HG02798 (cell line): ENCODE data around the gene AQP12B.
"Not testable (repeated sequence)": the region's sequence is repeated elsewhere in the genome, so short reads cannot be mapped to it uniquely, and the experiment has no call there.

Experiments
- ATAC-seq: cut with Tn5 transposase; IDR thresholded peaks from one replicate; pipeline ENCODE4 v1.9.1; 2021; ENCODE audit warnings: mild to moderate bottlenecking; ENCODE audit not compliant: unreplicated experiment, poor library complexity

The AQP12B gene

DNA sequence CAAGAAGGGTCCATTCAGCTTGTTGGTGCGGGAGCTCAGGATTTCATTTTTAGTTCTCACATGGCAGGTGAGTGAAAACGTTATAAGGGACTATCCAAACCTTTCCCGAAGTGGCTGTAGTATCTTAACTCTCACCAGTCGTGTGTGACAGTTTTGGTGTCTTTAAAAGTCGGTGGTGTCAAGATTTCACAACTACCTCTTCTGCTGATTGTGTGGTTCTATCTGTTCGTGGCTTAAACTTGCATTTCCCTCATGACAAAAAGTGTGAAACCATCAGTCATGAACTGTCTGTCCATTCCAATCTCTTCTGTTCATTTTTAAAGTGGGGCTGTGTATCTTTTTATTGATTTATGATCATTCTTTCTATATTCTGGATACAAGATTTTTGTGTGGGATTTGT lies 3.8 kb upstream of the AQP12B start:
- ATAC-seq: no peak

DNA sequence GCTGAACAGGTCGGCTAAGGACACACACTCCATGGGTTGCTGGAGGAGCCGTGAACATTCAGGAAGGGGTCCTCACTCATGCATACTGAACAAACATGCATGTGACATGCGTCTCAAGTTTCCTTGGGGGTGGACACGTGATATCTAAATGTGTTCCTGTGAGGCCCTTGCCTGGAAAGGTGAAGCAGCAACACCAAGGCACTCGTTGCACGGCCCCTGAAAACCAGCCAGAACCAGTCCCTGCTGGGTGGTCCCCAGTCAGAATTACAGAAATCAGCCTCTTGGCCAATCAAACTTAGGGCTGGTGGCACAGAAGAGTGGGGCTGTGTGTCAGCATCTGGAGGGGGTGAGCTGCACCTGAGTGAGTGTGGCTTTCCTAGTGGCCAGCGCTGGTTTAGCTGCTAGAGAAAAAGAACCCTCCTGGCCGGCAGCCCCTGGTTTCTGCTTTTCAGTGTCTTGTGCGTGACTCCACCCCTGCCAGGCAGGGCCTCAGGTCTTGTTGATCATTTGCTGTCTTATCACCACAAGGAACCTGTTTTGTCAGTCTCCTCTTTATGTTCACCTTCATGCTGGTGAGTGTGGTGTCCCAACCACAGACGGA lies 3.2 kb upstream of the AQP12B start:
- ATAC-seq: no peak

DNA sequence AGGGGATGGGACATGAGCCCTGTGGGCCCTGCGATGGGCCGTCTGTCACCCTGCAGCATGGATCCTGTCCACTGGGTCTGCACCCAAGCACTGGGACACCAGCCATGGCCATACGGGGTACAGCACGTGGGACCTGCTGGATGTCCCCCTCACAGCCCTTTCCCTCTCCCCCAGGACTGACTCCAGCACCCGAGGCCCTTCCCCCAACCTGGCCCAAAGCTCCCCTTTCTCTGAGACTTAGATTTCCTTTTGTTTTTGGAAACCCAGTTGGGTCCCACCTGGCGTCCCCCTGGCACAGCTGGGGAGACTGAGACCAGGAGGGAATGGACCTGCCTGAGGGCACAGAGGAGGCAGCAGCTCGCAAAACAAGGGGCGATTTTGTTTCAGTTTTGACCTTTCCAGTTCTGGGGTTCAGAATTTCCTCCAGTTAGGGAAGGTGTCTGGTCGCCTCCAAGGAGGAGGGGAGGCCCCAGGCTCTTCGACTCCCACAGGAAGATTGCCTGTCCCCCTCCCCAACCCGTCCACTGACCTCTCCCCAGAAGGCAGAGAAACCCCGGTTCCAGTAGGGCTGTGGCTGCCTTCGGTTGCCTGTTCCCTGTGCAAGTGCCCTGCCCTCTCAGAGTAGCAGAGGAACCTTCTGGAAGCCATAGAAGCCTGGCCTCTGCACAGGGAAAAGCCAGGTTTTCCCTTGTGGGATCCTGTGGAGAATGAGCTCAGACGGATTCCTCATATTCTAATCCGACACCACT lies 1.5 kb upstream of the AQP12B start:
- ATAC-seq: not testable (repeated sequence)

DNA sequence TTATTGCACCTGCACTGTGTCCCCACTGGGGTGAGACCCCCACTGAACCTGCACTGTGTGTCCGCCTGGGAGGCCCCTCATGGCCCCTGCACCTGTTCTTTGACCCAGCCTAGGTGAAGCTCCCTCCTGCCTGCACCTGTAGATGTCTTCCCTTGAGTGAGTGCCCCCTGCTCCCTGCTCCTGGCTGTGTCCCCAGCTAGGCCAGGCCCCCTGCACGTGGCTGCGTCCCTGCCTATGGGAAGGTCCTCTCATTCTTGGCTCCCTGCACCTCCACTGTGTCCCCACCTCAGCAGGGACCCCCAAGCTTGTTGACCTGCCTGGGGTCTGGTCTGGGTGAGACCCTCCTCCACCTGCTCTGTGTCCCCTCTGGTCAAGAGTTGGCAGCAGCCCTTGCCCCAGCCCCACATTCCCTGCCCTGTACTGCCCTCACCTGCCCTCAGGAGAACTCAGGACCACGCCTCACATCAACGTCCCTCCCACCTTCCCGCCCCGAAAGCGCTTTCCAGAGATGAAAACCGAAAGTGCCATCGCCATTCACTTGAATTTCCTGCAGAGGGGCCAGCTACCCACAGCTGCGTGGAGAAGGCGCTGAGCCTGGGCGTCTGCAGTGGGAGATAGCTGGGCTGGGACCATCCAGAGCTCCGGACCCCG lies 769 bp upstream of the AQP12B start:
- ATAC-seq: not testable (repeated sequence)

DNA sequence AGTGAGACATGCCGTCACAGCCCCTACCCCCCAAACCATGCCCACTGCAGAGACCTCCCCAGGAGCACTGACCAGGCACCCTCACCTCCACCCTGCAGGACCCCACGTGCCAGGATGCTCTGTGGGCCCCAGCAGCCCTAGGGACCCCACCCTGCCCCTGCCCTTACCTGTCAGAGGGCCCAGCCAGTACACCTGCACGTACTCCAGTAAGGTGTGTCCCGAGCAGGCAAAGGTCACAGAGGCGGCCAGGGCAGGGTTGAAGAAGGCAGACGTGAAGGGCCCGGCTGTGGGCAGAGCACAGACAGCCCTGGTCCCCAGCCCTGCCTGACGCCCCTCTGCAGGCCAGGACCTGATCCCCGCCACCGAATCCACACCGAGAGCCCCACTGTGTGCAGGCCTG lies 2.5 kb downstream of the AQP12B start:
- ATAC-seq: not testable (repeated sequence)

DNA sequence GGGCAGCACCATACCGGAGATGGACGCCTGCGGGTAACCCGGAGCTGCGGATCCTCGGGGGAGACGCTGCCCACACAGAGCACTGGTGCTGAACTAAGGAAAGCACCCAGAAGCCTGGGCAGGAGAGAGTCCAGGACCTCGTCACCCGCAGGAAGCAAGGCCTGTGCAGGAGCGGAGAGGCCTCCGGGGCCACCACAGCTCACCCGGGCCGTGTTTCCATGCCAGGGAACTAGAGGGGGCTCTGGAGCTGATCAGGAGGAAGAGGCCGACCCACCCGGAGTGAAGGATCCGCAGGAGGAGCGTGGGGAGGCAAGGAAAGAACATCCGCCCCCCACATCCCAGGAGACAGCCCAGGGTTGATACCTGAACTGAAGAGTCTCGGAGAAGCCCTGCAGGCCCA lies 3.8 kb downstream of the AQP12B start:
- not testable (repeated sequence) for ATAC-seq

DNA sequence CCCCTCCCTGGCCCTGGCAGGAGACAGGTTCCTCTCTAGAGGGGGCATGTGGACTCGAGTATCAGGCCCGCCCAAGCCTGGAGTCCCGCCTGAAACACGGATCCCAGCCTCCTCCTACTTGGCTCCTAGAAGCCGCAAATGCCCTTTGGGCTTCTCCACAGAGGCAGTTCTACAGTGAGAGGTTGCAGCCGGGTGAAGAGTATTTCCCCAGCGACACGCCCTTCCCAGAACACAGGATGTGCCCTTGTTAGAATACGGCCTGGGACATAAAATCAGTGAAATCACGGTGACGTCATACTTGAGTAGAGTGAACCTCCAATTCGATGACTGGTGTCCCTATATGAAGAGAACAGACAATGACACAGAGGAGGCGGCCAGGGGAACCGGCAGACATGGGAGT lies 4.6 kb downstream of the AQP12B start:
- not testable (repeated sequence) for ATAC-seq

DNA sequence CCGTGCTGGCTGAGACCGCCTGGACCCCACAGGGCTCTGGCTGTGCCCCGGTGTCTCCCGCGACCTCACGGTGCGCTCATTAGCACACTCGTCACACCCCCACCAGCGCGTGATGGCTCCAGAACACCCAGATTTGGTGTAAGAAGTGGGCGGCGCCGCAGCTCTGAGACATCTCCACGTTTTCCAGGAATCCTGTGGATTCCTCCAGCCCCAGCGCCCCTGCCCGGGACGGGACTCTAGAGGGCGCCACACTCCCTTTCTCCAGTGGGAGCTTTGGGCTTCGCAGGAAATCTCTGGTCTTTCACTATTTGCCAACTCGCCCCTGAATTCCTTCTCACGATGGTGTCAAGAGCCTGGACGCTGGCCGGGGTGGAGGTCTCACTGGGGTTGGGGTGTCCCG lies 7.3 kb downstream of the AQP12B start:
- not testable (repeated sequence) for ATAC-seq

DNA sequence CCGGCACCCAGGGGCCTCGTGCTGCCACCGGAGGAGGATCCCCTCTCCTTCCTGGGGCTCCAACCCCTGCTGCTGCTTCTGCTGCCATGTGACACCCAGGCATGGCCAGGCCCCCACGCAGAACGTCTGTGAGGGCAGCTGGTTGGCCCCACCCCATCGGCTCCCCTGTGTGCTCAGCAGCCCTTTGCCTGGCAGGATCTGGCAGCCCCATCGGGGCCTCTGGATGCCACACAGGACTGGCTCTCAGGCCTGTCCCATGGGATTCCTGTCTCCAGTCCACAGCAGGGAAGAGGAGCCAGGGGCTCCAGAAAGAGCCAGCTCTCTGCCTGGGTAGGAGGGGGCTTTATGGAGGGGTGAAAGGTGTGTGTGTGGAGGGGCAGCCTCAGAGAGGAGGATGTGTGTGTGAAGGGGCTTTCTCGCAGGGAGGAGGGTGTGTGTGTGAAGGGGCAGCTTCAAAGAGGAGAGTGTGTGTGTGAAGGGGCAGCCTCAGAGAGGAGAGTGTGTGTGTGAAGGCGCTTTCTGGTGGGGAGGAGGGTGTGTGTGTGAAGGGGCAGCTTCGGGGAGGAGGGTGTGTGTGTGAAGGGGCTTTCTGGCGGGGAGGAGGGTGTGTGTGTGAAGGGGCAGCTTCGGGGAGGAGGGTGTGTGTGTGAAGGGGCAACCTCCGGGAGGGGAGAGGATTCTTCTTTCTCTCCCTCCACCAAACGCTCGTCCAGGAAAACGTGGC lies 8.1 kb downstream of the AQP12B start:
- not testable (repeated sequence) for ATAC-seq

DNA sequence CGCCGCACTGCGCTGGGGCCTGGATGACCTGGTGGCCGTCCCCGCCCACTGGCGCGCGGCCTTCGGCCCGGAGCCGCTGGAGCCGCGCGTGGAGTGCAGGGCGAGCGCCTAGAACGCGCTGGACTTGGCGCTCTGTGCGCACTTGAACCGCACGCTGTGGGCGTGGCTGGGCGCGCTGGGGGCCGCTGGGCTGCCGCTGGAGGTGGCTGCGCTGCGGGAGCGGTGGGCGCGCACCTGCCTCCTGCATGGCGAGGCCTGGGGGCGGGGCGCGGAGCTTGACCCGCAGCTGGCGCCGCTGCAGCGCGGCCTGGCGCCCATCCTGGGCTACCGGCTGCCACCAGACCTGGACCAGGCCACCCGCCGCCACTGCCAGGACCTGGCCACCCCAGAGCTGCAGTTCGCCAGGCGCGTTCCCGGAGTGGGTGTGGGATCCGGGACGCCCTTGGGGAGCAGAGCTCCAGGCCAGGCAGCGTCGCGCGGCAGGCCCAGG lies 9.9 kb downstream of the AQP12B start:
- ATAC-seq: no peak

DNA sequence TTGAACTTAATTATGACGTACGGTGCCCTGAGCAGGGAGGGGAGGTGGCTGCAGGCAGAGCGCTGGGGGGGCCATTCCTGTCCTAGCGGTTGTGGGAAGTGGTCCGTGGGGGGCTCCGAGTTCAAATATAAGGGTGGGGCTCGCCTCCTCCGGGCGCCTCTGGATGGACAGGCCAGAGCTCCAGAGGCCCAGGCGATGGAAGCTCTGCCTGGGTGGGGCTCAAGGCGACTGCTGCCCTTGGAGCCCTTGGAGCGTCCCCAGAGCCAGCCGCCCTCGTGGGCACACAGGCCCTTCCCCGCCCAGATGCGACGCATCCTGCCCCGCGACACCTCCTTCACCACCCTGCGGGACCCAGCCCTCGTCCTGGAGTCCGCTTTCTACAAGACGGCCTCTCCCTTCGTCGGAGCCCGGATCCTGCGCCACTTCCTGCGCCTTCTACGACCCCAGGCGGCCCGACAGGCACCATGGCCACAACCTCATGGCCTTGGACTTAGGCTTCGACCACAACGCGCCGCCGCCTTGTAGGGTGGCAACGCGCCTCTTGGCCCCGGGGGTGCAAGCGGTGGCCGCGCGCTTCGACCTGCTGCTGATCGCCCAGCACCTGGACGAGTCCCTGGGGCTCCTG lies 10.5 kb downstream of the AQP12B start:
- no peak for ATAC-seq

DNA sequence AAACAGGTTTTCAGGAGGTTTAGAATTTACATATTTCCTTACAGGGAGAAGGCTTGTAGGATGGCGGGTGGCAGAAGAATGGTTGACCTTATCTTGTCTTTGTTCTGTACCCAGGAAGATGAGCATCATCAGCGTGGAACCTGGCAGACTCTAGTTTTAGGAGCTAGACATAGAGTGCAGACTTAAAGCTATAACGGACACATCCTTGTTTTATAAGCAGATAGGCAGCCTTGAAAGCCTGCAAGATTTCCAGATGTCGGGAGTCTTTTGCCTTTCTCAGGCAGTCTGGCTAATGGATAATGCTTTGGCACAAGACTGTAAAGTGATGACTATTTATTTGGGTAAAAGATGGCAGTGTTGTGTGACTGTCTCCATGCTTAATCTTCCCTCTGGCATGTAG lies 11.7 kb downstream of the AQP12B start:
- ATAC-seq: no peak

DNA sequence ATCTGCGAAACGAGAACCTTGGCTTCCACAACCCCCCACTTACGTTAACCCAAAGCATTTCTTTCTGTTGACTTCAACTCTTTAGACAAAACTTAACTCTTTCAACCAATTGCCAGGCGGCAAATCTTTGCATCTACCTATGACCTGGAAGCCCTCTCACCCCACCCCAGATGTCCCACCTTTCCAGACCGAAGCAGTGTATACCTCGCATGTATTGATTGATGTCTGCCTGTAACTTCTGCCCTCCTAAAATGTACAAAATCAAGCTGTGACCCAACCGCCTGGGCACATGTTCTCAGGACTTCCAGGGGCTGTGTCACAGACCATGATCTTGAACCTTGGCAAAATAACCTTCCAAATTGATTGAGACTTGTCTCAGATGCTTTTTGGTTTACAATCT lies 12.3 kb downstream of the AQP12B start:
- no peak for ATAC-seq

DNA sequence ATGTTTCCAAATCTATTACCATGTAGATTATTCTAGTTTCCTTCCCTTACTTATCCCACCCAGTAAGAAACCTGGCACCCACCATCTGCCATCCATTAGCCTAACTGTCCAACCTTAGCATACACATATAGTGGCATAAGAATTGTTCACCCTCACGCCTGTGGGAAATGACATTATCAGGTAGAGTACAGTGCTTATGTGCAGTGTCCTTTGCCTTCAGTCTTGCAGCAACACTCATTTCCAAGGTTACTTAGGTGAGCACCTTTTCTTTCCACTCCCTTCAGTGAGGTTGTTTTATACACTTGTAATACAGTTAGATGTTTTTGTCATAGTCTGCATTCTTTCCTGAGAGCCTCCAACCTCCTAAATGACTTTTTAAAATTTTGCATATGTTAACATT lies 18.1 kb downstream of the AQP12B start:
- ATAC-seq: no peak

DNA sequence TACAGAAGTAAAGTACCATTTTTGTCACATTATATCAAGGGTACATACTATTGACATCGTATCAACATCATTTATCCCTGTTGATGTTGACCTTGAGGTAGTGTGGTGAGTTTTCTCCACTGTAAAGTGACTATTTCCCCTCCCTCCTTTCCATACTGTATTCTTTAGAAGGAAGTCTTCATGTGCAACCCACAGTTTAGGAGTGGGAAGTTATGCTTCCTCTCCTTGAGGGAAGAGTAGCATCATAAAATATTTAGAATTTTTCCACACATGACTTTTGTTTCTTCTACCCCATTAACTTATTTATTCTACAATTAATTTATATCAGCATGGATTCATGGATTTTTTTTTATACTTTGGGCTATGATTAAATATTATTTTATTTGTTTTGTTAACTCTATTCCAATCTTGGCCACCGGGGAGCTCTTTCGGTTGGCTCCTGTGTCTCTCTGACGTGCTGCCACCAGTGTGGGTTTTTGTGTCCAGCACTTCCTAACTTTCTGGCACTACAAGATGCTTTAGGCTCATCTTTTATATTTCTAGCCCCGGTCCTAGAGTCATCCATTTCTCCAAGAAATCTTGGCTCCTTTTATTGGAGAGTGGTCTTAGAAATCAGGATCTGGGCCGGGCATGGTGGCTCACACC lies 19.0 kb downstream of the AQP12B start:
- ATAC-seq: no peak

DNA sequence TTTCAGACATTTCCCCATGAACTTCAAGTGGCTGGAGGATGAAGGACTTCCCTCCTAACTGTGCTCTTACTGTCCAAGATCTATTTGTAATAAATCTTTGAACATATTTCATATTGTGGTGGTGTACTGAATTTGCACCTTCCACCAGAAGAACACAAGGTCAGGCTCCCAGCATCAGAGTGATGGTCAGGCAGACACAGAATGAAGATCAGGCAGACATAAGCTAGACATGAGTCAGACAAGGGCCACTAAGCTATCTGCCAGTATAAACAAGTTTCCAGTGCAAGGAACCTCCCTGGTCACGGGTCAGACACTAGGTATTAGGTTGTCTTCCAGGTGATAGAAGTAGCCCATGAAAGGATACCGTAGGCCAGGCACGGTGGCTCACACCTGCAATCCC lies 20.0 kb downstream of the AQP12B start:
- no peak for ATAC-seq

DNA sequence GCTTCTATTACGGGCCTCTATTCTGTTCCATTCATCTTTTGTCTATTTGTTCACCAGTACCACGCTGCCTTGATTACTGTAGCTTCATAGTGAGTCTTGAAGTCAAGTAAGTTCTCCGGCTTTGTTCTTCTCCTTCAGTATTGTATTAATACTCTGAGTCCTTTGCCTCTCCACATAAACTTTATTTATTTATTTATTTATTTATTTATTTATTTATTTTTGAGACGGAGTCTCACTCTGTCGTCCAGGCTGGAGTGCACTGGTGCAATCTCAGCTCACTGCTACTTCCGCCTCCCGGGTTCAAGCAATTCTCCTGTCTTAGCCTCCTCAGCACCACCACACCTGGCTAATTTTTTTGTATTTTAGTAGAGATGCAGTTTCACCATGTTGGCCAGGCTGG lies 22.8 kb downstream of the AQP12B start:
- ATAC-seq: not testable (repeated sequence)

DNA sequence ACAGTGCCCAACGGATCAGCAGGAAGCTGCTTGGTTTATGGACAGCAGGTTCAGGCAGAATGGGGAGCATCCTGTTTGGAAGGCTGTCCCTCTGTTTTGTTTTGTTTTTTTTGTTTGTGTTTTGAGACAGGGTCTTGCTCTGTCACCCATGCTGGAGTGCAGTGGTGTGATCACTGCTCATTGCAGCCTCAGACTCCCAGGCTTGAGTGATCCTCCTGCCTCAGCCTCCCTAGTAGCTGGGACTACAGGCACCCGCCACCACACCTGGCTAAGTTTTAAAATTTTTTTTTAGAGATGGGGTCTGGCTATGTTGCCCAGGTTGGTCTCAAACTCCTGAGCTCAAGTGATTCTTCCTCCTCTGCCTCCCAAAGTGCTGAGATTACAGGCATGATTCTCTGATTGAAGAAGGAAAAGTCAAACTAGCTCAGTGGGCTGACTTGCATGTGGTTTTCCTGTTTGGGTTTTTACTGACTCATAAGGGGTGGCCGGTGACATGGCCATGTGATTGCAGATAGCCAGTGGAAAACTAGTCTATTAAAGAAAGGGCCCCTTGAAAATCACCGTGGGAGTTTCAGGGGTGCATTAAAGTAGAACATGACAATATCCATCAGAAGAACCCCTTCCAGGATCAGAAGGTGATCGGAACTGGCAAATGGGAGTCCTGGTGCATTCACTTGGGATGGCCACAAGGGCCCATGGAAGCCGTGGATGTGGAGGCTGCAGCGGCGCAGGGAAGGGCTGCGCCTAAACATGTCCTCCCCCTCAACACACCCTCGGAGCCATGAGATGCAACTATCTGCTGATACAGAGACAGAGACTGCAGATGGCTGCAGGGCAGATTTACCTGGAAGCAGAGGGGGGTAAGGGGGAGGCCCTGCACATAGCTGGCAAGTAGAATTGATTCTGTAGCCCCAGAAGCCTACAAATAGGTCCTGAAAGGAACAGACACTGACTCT lies 26.5 kb downstream of the AQP12B start:
- ATAC-seq: no peak

DNA sequence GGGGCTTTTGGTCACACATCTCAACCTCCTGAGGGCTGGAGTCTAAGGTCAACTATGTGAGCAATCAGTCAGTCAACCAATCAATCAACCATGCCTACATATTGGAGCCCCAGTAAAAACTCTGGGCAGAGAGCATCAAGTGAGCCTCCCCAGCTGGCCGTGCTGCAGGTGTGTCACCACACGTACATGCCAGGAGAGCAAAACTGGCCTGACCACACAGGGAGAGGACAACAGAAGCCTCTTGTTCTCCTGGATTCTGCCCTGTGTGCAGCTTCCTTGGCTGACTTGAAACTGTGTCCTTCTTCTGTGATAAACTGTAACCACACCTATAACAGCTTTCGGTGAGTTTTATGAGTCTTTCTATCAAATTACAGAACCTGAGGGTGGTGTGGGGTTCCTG lies 31.5 kb downstream of the AQP12B start:
- ATAC-seq: no peak
